HepG2 (cell line): ENCODE results near the gene TIMM44. TPM values are rescaled to one million over a fixed set of nuclear protein-coding genes. Genes with fewer than 3 reads are reported as not detected.
A peak's percentile ranks its signal among the peaks of the same experiment; 100 is the strongest.

ENCODE experiments used
- ATAC-seq: fragments of 200-7000 bp; cut with Tn5 transposase; 3 replicates; pipeline ENCODE4 v1.9.1; 2020; ENCODE audit warnings: mild to moderate bottlenecking, moderate library complexity
- BruUV-seq: library from RNA; stranded (reverse); fragments of 400-500 nt; replicated peaks from 2 replicates; lab custom pipeline; 2021; lab: Mats Ljungman, UMichigan
- CTCF ChIA-PET: fragments of 300-600 bp; formaldehyde crosslinking; extraction: SDS; loops from one replicate; lab custom pipeline; 2021; ENCODE audit warnings: low total read pairs, inconsistent platforms, low intra/inter-chr PET ratio; lab: Yijun Ruan, JAX
- POLR2A ChIA-PET: fragments of 350-600 bp; sonication (Branson Sonifier 250); formaldehyde crosslinking; loops from one replicate; lab custom pipeline; 2020; ENCODE audit warnings: antibody characterized with exemption, inconsistent platforms; lab: Yijun Ruan, JAX
- DNase-seq: peaks from one replicate; pipeline ENCODE4 v3.0.0-alpha.2; 2015; ENCODE audit warnings: low spot score
- FAIRE-seq: peaks from 3 replicates; lab custom pipeline; 2011; peaks lifted over from hg19 to GRCh38; lab: Jason Lieb, UNC
- H2AFZ ChIP-seq: one replicate; pipeline ENCODE4 v1.6.1; 2011; ENCODE audit warnings: low read length, inconsistent platforms
- H3K27ac ChIP-seq: fragments of 300-600 bp; 3 replicates; pipeline ENCODE4 v1.8.0; 2011; ENCODE audit warnings: mixed run types, mild to moderate bottlenecking, mixed read lengths, low read length, inconsistent platforms; ENCODE audit not compliant: insufficient read depth; ENCODE audit errors: extremely low read length
- H3K27me3 ChIP-seq, 2 experiments: fragments of 200-600 bp in 1 of 2; 2 replicates in 1 of 2; 3 replicates in 1 of 2; pipeline versions ENCODE4 v1.6.0 to v1.8.0; 2011; ENCODE audit warnings: low read length in 2 of 2, mild to moderate bottlenecking in 2 of 2, moderate library complexity in 2 of 2, inconsistent platforms in 1 of 2; ENCODE audit not compliant: insufficient read depth in 2 of 2, control insufficient read depth in 1 of 2
- H3K36me3 ChIP-seq, 2 experiments: fragments of 200-600 bp in 1 of 2; replicated peaks in 1 of 2; 2 replicates in 1 of 2; 3 replicates in 1 of 2; pipeline versions ENCODE4 v1.5.1 to v1.8.0; 2011; ENCODE audit warnings: low read length in 2 of 2, inconsistent platforms in 1 of 2; ENCODE audit not compliant: insufficient read depth in 2 of 2, control insufficient read depth in 1 of 2
- H3K4me1 ChIP-seq: 2 replicates; pipeline ENCODE4 v1.5.1; 2012; ENCODE audit warnings: low read length, inconsistent platforms; ENCODE audit not compliant: insufficient read depth
- H3K4me2 ChIP-seq: 2 replicates; pipeline ENCODE4 v1.6.0; 2011; ENCODE audit warnings: low read depth, low read length, inconsistent platforms
- H3K4me3 ChIP-seq, 3 experiments: fragments of 200-600 bp in 1 of 3; sonication (generic), shearing (Covaris generic) in 1 of 3; replicated peaks in 1 of 3; 2 replicates each; pipeline ENCODE4 v1.5.1; 2011 to 2016; ENCODE audit warnings: low read length in 3 of 3, inconsistent platforms in 2 of 3, low read depth in 2 of 3, mild to moderate bottlenecking in 2 of 3, control low read depth in 1 of 3, mixed read lengths in 1 of 3; ENCODE audit not compliant: insufficient read depth in 1 of 3
- H3K79me2 ChIP-seq: one replicate; pipeline ENCODE4 v1.6.1; 2011; ENCODE audit warnings: low read length, inconsistent platforms; ENCODE audit not compliant: insufficient read depth
- H3K9ac ChIP-seq: 2 replicates; pipeline ENCODE4 v1.6.0; 2011; ENCODE audit warnings: mild to moderate bottlenecking, low read depth, low read length, inconsistent platforms; ENCODE audit not compliant: insufficient read depth
- H3K9me3 ChIP-seq: 2 replicates; pipeline ENCODE4 v1.5.1; 2012; ENCODE audit warnings: mild to moderate bottlenecking, low read length
- H4K20me1 ChIP-seq: 2 replicates; pipeline ENCODE4 v1.6.0; 2011; ENCODE audit warnings: inconsistent platforms, mild to moderate bottlenecking, low read length, moderate library complexity; ENCODE audit not compliant: insufficient read depth
- AGO2 ChIP-seq: fragments of 200-400 bp; formaldehyde crosslinking; optimal IDR thresholded peaks from 2 replicates; pipeline ENCODE3; 2017; ENCODE audit warnings: mild to moderate bottlenecking, low read depth, low read length, moderate library complexity
- BCL6 ChIP-seq: IDR thresholded peaks from 2 replicates; pipeline ENCODE4 v1.6.1; 2016; ENCODE audit warnings: missing genetic modification reagents, missing compliant biosample characterization
- POLR2G ChIP-seq: fragments of 200-400 bp; formaldehyde crosslinking; IDR thresholded peaks from 2 replicates; pipeline ENCODE4 v1.6.1; 2018; ENCODE audit warnings: mild to moderate bottlenecking, low read depth, low read length, moderate library complexity
- ZFP91 ChIP-seq: sonication (generic); formaldehyde crosslinking; IDR thresholded peaks from 2 replicates; pipeline ENCODE4 v1.9.0; 2022; ENCODE audit warnings: missing genetic modification reagents, mild to moderate bottlenecking, borderline replicate concordance
- ZNF674 ChIP-seq: sonication (generic); formaldehyde crosslinking; IDR thresholded peaks from 2 replicates; pipeline ENCODE4 v1.5.0; 2020; ENCODE audit warnings: low read depth, mild to moderate bottlenecking, missing genetic modification reagents
- WGBS: methylation state at CpG from one replicate; pipeline ENCODE4 v1.1.6; 2017; ENCODE audit warnings: low lambda C conversion rate; 5-methylcytosine and 5-hydroxymethylcytosine counted together
- in situ Hi-C: cut with HindIII; loops from 2 replicates; pipeline ENCODE4 v1.10.0; 2017; ENCODE audit warnings: low pct_unique_long_range_greater_than_20kb; ENCODE audit not compliant: extremely low pct_ligation_motif_present
- intact Hi-C: fragments of 100-400 bp; cut with micrococcal nuclease; formaldehyde crosslinking; loops from one replicate; pipeline ENCODE4 v1.10.0; 2022; ENCODE audit not compliant: unreplicated experiment
- polyA plus RNA-seq, 8 experiments: library from polyadenylated mRNA; depleted of rRNA in 3 of 8; stranded (reverse) in 7 of 8; unstranded in 1 of 8; fragments of >200 nt; fragmentation: Illumina TruSeq in 4 of 8; extraction: Trizol in 4 of 8; gene quantifications; 2 replicates each; pipeline versions ENCODE4 v1.2.1 to v1.2.3, GENCODE V29; 2011 to 2016; ENCODE audit warnings: low read depth in 4 of 8, missing spikeins in 1 of 8, mixed read lengths in 1 of 8; ENCODE audit not compliant: insufficient read depth in 1 of 8
- total RNA-seq, 5 experiments: library from RNA; depleted of rRNA; stranded (reverse); fragments of >200 nt; fragmentation: Illumina TruSeq; extraction: Trizol; gene quantifications; 2 replicates each; pipeline ENCODE4 v1.2.3, GENCODE V29; 2016; ENCODE audit warnings: low read depth in 1 of 5
- TF ChIP-seq, protein P1 (sequence below): sonication (generic); formaldehyde crosslinking; IDR thresholded peaks from 2 replicates; pipeline ENCODE4 v1.4.0; 2020; ENCODE audit warnings: missing genetic modification reagents

Gene TIMM44
- total and polyA plus RNA-seq, 2 of the 13 experiments (the other 11 are each of a cell fraction or from before 2014, with no cell fraction given), result 42.9 to 72.6 TPM

GRCh38 chr19:7926727-7927604 is 16.5 kb downstream of the TIMM44 start:
- H3K27ac ChIP-seq, result no peak overlapping the region
- no peak for ATAC-seq
- intact Hi-C loops, result no loop called here

More at GRCh38 chr19:7926727-7927604, 16.5 kb downstream of the TIMM44 start:
- no peaks in the 10 kb centered on the region for H3K9me3 ChIP-seq
- CTCF ChIA-PET, result no interaction called here
- in situ Hi-C loops, result no loop called here
- POLR2A ChIA-PET, result interaction anchor here (0.8 kb wide), 1 partner anchor 16 kb away, joined by 4 read pairs; the partner anchor contains the start of gene TIMM44
- TF ChIP-seq, protein P1, sequence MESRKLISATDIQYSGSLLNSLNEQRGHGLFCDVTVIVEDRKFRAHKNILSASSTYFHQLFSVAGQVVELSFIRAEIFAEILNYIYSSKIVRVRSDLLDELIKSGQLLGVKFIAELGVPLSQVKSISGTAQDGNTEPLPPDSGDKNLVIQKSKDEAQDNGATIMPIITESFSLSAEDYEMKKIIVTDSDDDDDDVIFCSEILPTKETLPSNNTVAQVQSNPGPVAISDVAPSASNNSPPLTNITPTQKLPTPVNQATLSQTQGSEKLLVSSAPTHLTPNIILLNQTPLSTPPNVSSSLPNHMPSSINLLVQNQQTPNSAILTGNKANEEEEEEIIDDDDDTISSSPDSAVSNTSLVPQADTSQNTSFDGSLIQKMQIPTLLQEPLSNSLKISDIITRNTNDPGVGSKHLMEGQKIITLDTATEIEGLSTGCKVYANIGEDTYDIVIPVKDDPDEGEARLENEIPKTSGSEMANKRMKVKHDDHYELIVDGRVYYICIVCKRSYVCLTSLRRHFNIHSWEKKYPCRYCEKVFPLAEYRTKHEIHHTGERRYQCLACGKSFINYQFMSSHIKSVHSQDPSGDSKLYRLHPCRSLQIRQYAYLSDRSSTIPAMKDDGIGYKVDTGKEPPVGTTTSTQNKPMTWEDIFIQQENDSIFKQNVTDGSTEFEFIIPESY (CRISPR knock-in tag), result 0 out of 2 replicates have a peak, but pooled peaks have one; percentile 26
- TF ChIP-seq AGO2 (peak; percentile 90), BCL6 (CRISPR knock-in tag) (no peak), ZNF674 (no peak), ZFP91 (peak; percentile 28; the same call in 1 of the 2 replicates), POLR2G (0 out of 2 replicates have a peak, but pooled peaks have one; percentile 10)
- H2AFZ ChIP-seq, result no peak overlapping the region
- H3K27me3 ChIP-seq, result no peaks in the 10 kb centered on the region
- H3K4me1 ChIP-seq, result no peaks in the 10 kb centered on the region
- no peaks in the 10 kb centered on the region for H4K20me1 ChIP-seq
- no peak for FAIRE-seq
- no TSS peak for BruUV-seq
- peaks cover 7 to 22% of the 10 kb centered on the region in 2 experiments; a peak in 4 of 5 replicates for H3K36me3 ChIP-seq
- H3K9ac ChIP-seq, result no peak overlapping the region
- 96% methylated on average over 15 of the region's 32 CpGs for WGBS
- H3K79me2 ChIP-seq, result no peaks in the 10 kb centered on the region
- DNase-seq, result no peak
- no peak overlapping the region for H3K4me3 ChIP-seq
- H3K4me2 ChIP-seq, result no peak overlapping the region
